C4-2B (cell line): ENCODE results near the gene NRXN3.

Source experiments
- CTCF ChIP-seq: fragments of 450-650 bp; conservative IDR thresholded peaks from 2 replicates; pipeline ENCODE4 v1.5.1; 2017; ENCODE audit warnings: mild to moderate bottlenecking
- ZFX ChIP-seq: fragments of 450-650 bp; IDR thresholded peaks from 2 replicates; pipeline ENCODE4 v1.6.1; 2017

DNA sequence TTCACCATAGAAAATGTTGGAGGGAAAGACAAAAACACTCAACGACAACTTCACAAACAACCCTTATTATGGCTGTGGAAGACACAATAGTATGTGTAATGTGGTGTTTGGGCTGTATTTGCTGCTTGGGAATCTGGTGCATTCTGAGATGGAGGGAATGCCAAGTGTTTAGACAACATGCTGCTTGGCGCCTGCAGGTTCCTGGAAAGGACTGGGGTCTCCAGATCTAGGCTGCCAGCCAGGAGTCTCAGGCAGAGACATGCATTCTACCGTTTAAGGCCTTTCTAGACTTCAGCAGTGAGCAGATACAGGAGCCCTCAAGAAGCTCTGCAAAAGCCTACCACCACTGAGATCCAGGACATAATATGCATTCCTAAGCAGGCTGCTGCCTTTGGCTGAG, 418.7 kb downstream of the NRXN3 start:
- TF ChIP-seq CTCF (no peak), ZFX (no peak)
